Measurements from ENCODE around the gene GRAMD2A.
A peak's percentile ranks its signal among the peaks of the same experiment; 100 is the strongest.

GRAMD2A gene

GRCh38 chr15:72220687-72221086, 23.1 kb upstream of the GRAMD2A start:
- DNase-seq = peak in 1 of 3 donors; percentile 10
- peaks cover 1 to 20% (median 10%) of the 10 kb centered on the region in 4 experiments for H3K4me1 ChIP-seq (ENCODE audit: control extremely low read depth in 1 of 4, control insufficient read depth in 4 of 4, insufficient read depth in 4 of 4, low read length in 3 of 4)
- peak overlapping the region in 1 of 2 experiments; percentile 28 for H3K27ac ChIP-seq (ENCODE audit: insufficient read depth in 1 of 2, low read depth in 1 of 2, low read length in 2 of 2, poor library complexity in 1 of 2, severe bottlenecking in 2 of 2)
- no peaks in the 10 kb centered on the region for H3K9me3 ChIP-seq (ENCODE audit: control extremely low read depth in 1 of 5, control insufficient read depth in 4 of 5, insufficient read depth in 2 of 5, low read depth in 1 of 5, low read length in 4 of 5)
- ChIA-PET CTCF (interaction anchor here (1.0 to 2.1 kb wide), 3 partner anchors 10 to 20 kb away, joined by 3 to 6 read pairs (median 5); partner anchors contain the start of gene PKM), POLR2A (no interaction called here)
- peaks cover 18 to 80% (median 34%) of the 10 kb centered on the region in 4 experiments for H3K36me3 ChIP-seq (ENCODE audit: control insufficient read depth in 4 of 4, insufficient read depth in 4 of 4, low read length in 3 of 4)
- no peak overlapping the region for H3K4me3 ChIP-seq (ENCODE audit: control insufficient read depth in 1 of 7, extremely low read depth in 1 of 7, insufficient read depth in 4 of 7, low read depth in 2 of 7, low read length in 6 of 7)
- WGBS (ENCODE audit: insufficient coverage) = 17% methylated on average over 1 of the region's 1 CpG
- no peaks in the 10 kb centered on the region for H3K27me3 ChIP-seq (replicated peaks in 2 of 5; ENCODE audit: control insufficient read depth in 4 of 5, insufficient read depth in 5 of 5, low read length in 4 of 5)

GRCh38 chr15:72217216-72217615, 19.6 kb upstream of the GRAMD2A start:
- peaks cover 22 to 90% (median 47%) of the 10 kb centered on the region in 4 experiments for H3K36me3 ChIP-seq (ENCODE audit: control insufficient read depth in 4 of 4, insufficient read depth in 4 of 4, low read length in 3 of 4)
- ChIA-PET POLR2A (no interaction called here), CTCF (interaction anchor here (1.3 to 3.7 kb wide), 4 partner anchors 9 to 19 kb away, joined by 4 to 18 read pairs (median 5); no protein-coding TSS in a partner anchor)
- H3K9me3 ChIP-seq (ENCODE audit: control extremely low read depth in 1 of 5, control insufficient read depth in 4 of 5, insufficient read depth in 2 of 5, low read depth in 1 of 5, low read length in 4 of 5) = no peaks in the 10 kb centered on the region
- H3K27me3 ChIP-seq (replicated peaks in 2 of 5; ENCODE audit: control insufficient read depth in 4 of 5, insufficient read depth in 5 of 5, low read length in 4 of 5) = no peaks in the 10 kb centered on the region
- no peak overlapping the region for H3K4me3 ChIP-seq (ENCODE audit: control insufficient read depth in 1 of 7, extremely low read depth in 1 of 7, insufficient read depth in 4 of 7, low read depth in 2 of 7, low read length in 6 of 7)
- H3K27ac ChIP-seq (ENCODE audit: insufficient read depth in 1 of 2, low read depth in 1 of 2, low read length in 2 of 2, poor library complexity in 1 of 2, severe bottlenecking in 2 of 2) = no peak overlapping the region
- no peak for DNase-seq
- H3K4me1 ChIP-seq (ENCODE audit: control extremely low read depth in 1 of 4, control insufficient read depth in 4 of 4, insufficient read depth in 4 of 4, low read length in 3 of 4) = peaks cover 1 to 16% (median 9%) of the 10 kb centered on the region in 4 experiments
- 100% methylated on average over 1 of the region's 4 CpGs for WGBS (ENCODE audit: insufficient coverage)

GRCh38 chr15:72216079-72216478, 18.5 kb upstream of the GRAMD2A start:
- Histone ChIP-seq H3K36me3 (ENCODE audit: control insufficient read depth in 4 of 4, insufficient read depth in 4 of 4, low read length in 3 of 4) (peaks cover 28 to 92% (median 53%) of the 10 kb centered on the region in 4 experiments), H3K27ac (ENCODE audit: insufficient read depth in 1 of 2, low read depth in 1 of 2, low read length in 2 of 2, poor library complexity in 1 of 2, severe bottlenecking in 2 of 2) (no peak overlapping the region), H3K4me1 (ENCODE audit: control extremely low read depth in 1 of 4, control insufficient read depth in 4 of 4, insufficient read depth in 4 of 4, low read length in 3 of 4) (peaks cover 1 to 7% (median 6%) of the 10 kb centered on the region in 4 experiments), H3K27me3 (replicated peaks in 2 of 5; ENCODE audit: control insufficient read depth in 4 of 5, insufficient read depth in 5 of 5, low read length in 4 of 5) (no peaks in the 10 kb centered on the region), H3K9me3 (ENCODE audit: control extremely low read depth in 1 of 5, control insufficient read depth in 4 of 5, insufficient read depth in 2 of 5, low read depth in 1 of 5, low read length in 4 of 5) (no peaks in the 10 kb centered on the region), H3K4me3 (ENCODE audit: control insufficient read depth in 1 of 7, extremely low read depth in 1 of 7, insufficient read depth in 4 of 7, low read depth in 2 of 7, low read length in 6 of 7) (no peak overlapping the region)
- CTCF ChIA-PET = interaction anchor here (1.3 to 3.7 kb wide), 3 partner anchors 10 to 18 kb away, joined by 4 to 18 read pairs (median 6); no protein-coding TSS in a partner anchor
- WGBS (ENCODE audit: insufficient coverage) = 100% methylated on average over 1 of the region's 1 CpG
- POLR2A ChIA-PET = no interaction called here
- DNase-seq = no peak

GRCh38 chr15:72207558-72208085, 10.0 kb upstream of the GRAMD2A start:
- H3K36me3 ChIP-seq (ENCODE audit: control insufficient read depth in 4 of 4, insufficient read depth in 4 of 4, low read length in 3 of 4) = peaks cover 32 to 96% (median 73%) of the 10 kb centered on the region in 4 experiments
- no peaks in the 10 kb centered on the region for H3K4me1 ChIP-seq (ENCODE audit: control extremely low read depth in 1 of 4, control insufficient read depth in 4 of 4, insufficient read depth in 4 of 4, low read length in 3 of 4)
- no peak overlapping the region for H3K4me3 ChIP-seq (ENCODE audit: control insufficient read depth in 1 of 7, extremely low read depth in 1 of 7, insufficient read depth in 4 of 7, low read depth in 2 of 7, low read length in 6 of 7)
- no peaks in the 10 kb centered on the region for H3K9me3 ChIP-seq (ENCODE audit: control extremely low read depth in 1 of 5, control insufficient read depth in 4 of 5, insufficient read depth in 2 of 5, low read depth in 1 of 5, low read length in 4 of 5)
- DNase-seq = no peak
- CTCF ChIA-PET = interaction anchor here (0.6 to 1.6 kb wide), 3 partner anchors 8 to 23 kb away, joined by 3 to 4 read pairs (median 4); partner anchors contain the start of gene PKM
- H3K27ac ChIP-seq (ENCODE audit: insufficient read depth in 1 of 2, low read depth in 1 of 2, low read length in 2 of 2, poor library complexity in 1 of 2, severe bottlenecking in 2 of 2) = no peak overlapping the region
- POLR2A ChIA-PET = no interaction called here
- H3K27me3 ChIP-seq (replicated peaks in 2 of 5; ENCODE audit: control insufficient read depth in 4 of 5, insufficient read depth in 5 of 5, low read length in 4 of 5) = no peaks in the 10 kb centered on the region

GRCh38 chr15:72206677-72207000, 9.1 kb upstream of the GRAMD2A start:
- H3K4me3 ChIP-seq (ENCODE audit: control insufficient read depth in 1 of 7, extremely low read depth in 1 of 7, insufficient read depth in 4 of 7, low read depth in 2 of 7, low read length in 6 of 7) = no peak overlapping the region
- ChIA-PET CTCF (interaction anchor here (0.8 to 1.1 kb wide), 3 partner anchors 23 to 75 kb away, joined by 3 read pairs; no protein-coding TSS in a partner anchor), POLR2A (interaction anchor here (0.6 kb wide), 1 partner anchor 57 kb away, joined by 4 read pairs; no protein-coding TSS in a partner anchor)
- WGBS (ENCODE audit: insufficient coverage) = 94% methylated on average over 5 of the region's 5 CpGs
- peaks cover 34 to 97% (median 76%) of the 10 kb centered on the region in 4 experiments for H3K36me3 ChIP-seq (ENCODE audit: control insufficient read depth in 4 of 4, insufficient read depth in 4 of 4, low read length in 3 of 4)
- no peaks in the 10 kb centered on the region for H3K27me3 ChIP-seq (replicated peaks in 2 of 5; ENCODE audit: control insufficient read depth in 4 of 5, insufficient read depth in 5 of 5, low read length in 4 of 5)
- no peak for DNase-seq
- H3K27ac ChIP-seq (ENCODE audit: insufficient read depth in 1 of 2, low read depth in 1 of 2, low read length in 2 of 2, poor library complexity in 1 of 2, severe bottlenecking in 2 of 2) = no peak overlapping the region
- no peaks in the 10 kb centered on the region for H3K9me3 ChIP-seq (ENCODE audit: control extremely low read depth in 1 of 5, control insufficient read depth in 4 of 5, insufficient read depth in 2 of 5, low read depth in 1 of 5, low read length in 4 of 5)
- H3K4me1 ChIP-seq (ENCODE audit: control extremely low read depth in 1 of 4, control insufficient read depth in 4 of 4, insufficient read depth in 4 of 4, low read length in 3 of 4) = no peaks in the 10 kb centered on the region

- Histone ChIP-seq H3K27me3 (replicated peaks in 2 of 5; ENCODE audit: control insufficient read depth in 4 of 5, insufficient read depth in 5 of 5, low read length in 4 of 5) (no peaks in the 10 kb centered on the region), H3K36me3 (ENCODE audit: control insufficient read depth in 4 of 4, insufficient read depth in 4 of 4, low read length in 3 of 4) (peaks cover 36 to 97% (median 79%) of the 10 kb centered on the region in 4 experiments), H3K9me3 (ENCODE audit: control extremely low read depth in 1 of 5, control insufficient read depth in 4 of 5, insufficient read depth in 2 of 5, low read depth in 1 of 5, low read length in 4 of 5) (no peaks in the 10 kb centered on the region), H3K27ac (ENCODE audit: insufficient read depth in 1 of 2, low read depth in 1 of 2, low read length in 2 of 2, poor library complexity in 1 of 2, severe bottlenecking in 2 of 2) (no peak overlapping the region), H3K4me3 (ENCODE audit: control insufficient read depth in 1 of 7, extremely low read depth in 1 of 7, insufficient read depth in 4 of 7, low read depth in 2 of 7, low read length in 6 of 7) (no peak overlapping the region), H3K4me1 (ENCODE audit: control extremely low read depth in 1 of 4, control insufficient read depth in 4 of 4, insufficient read depth in 4 of 4, low read length in 3 of 4) (no peaks in the 10 kb centered on the region)
- 91% methylated on average over 10 of the region's 10 CpGs for WGBS (ENCODE audit: insufficient coverage)
- ChIA-PET POLR2A (interaction anchor here (0.6 kb wide), 1 partner anchor 57 kb away, joined by 4 read pairs; no protein-coding TSS in a partner anchor), CTCF (interaction anchor here (0.8 to 1.6 kb wide), 7 partner anchors 9 to 79 kb away, joined by 3 to 4 read pairs (median 3); no protein-coding TSS in a partner anchor)
- no peak for DNase-seq
Measured at GRCh38 chr15:72205896-72206676, 8.5 kb upstream of the GRAMD2A start.

GRCh38 chr15:72205273-72205672, 7.7 kb upstream of the GRAMD2A start:
- POLR2A ChIA-PET = no interaction called here
- Histone ChIP-seq H3K4me3 (ENCODE audit: control insufficient read depth in 1 of 7, extremely low read depth in 1 of 7, insufficient read depth in 4 of 7, low read depth in 2 of 7, low read length in 6 of 7) (no peak overlapping the region), H3K36me3 (ENCODE audit: control insufficient read depth in 4 of 4, insufficient read depth in 4 of 4, low read length in 3 of 4) (peaks cover 37 to 97% (median 77%) of the 10 kb centered on the region in 4 experiments), H3K9me3 (ENCODE audit: control extremely low read depth in 1 of 5, control insufficient read depth in 4 of 5, insufficient read depth in 2 of 5, low read depth in 1 of 5, low read length in 4 of 5) (no peaks in the 10 kb centered on the region), H3K4me1 (ENCODE audit: control extremely low read depth in 1 of 4, control insufficient read depth in 4 of 4, insufficient read depth in 4 of 4, low read length in 3 of 4) (no peaks in the 10 kb centered on the region), H3K27ac (ENCODE audit: insufficient read depth in 1 of 2, low read depth in 1 of 2, low read length in 2 of 2, poor library complexity in 1 of 2, severe bottlenecking in 2 of 2) (no peak overlapping the region), H3K27me3 (replicated peaks in 2 of 5; ENCODE audit: control insufficient read depth in 4 of 5, insufficient read depth in 5 of 5, low read length in 4 of 5) (no peaks in the 10 kb centered on the region)
- 92% methylated on average over 2 of the region's 2 CpGs for WGBS (ENCODE audit: insufficient coverage)
- CTCF ChIA-PET = interaction anchor here (0.6 to 1.6 kb wide), 4 partner anchors 10 to 80 kb away, joined by 3 to 4 read pairs (median 4); no protein-coding TSS in a partner anchor
- no peak for DNase-seq
